ENCODE measurements around the gene BEAN1. TPM values are rescaled to one million over a fixed set of nuclear protein-coding genes. Genes with fewer than 3 reads are reported as not detected.

BEAN1 gene
- total and polyA plus RNA-seq, 2 experiments from 2014 or later, result 0.07 to 0.10 TPM

- no peaks in the 10 kb centered on the region for H3K4me1 ChIP-seq (ENCODE audit: insufficient read depth)
- no peaks in the 10 kb centered on the region for H3K4me1 Mint-ChIP-seq
- H3K79me2 ChIP-seq (replicated peaks; ENCODE audit: insufficient read depth), result no peaks in the 10 kb centered on the region
- H2AFZ ChIP-seq, result no peak overlapping the region
- H3K9me2 ChIP-seq (ENCODE audit: insufficient read depth), result no peaks in the 10 kb centered on the region; the same call in 1 of the 2 replicates
- H3K36me3 ChIP-seq (ENCODE audit: insufficient read depth), result no peaks in the 10 kb centered on the region
- H3K4me2 ChIP-seq, result no peak overlapping the region
- H3F3A ChIP-seq (replicated peaks; ENCODE audit: low read depth), result no peaks in the 10 kb centered on the region
- H3K4me3 ChIP-seq, result no peak overlapping the region
- TF ChIP-seq NANOG (IDR thresholded peaks at IDR 0.05; ENCODE audit: borderline replicate concordance) (no peak), ZNF114 (CRISPR knock-in tag; IDR thresholded peaks at IDR 0.05) (no peak), JUNB (IDR thresholded peaks at IDR 0.05; ENCODE audit: unreplicated experiment) (no peak), ZNF331 (CRISPR knock-in tag; IDR thresholded peaks at IDR 0.05; ENCODE audit: low read depth) (no peak), CREB1 (CRISPR knock-in tag; IDR thresholded peaks at IDR 0.05; ENCODE audit: low read depth) (no peak), POLR2AphosphoS5 (IDR thresholded peaks at IDR 0.05; ENCODE audit: low read depth) (no peak), EZH2phosphoT487 (IDR thresholded peaks at IDR 0.05; ENCODE audit: unreplicated experiment) (no peak), STAT1 (IDR thresholded peaks at IDR 0.05; ENCODE audit: unreplicated experiment) (no peak)
- TF ChIP-seq, protein P1, sequence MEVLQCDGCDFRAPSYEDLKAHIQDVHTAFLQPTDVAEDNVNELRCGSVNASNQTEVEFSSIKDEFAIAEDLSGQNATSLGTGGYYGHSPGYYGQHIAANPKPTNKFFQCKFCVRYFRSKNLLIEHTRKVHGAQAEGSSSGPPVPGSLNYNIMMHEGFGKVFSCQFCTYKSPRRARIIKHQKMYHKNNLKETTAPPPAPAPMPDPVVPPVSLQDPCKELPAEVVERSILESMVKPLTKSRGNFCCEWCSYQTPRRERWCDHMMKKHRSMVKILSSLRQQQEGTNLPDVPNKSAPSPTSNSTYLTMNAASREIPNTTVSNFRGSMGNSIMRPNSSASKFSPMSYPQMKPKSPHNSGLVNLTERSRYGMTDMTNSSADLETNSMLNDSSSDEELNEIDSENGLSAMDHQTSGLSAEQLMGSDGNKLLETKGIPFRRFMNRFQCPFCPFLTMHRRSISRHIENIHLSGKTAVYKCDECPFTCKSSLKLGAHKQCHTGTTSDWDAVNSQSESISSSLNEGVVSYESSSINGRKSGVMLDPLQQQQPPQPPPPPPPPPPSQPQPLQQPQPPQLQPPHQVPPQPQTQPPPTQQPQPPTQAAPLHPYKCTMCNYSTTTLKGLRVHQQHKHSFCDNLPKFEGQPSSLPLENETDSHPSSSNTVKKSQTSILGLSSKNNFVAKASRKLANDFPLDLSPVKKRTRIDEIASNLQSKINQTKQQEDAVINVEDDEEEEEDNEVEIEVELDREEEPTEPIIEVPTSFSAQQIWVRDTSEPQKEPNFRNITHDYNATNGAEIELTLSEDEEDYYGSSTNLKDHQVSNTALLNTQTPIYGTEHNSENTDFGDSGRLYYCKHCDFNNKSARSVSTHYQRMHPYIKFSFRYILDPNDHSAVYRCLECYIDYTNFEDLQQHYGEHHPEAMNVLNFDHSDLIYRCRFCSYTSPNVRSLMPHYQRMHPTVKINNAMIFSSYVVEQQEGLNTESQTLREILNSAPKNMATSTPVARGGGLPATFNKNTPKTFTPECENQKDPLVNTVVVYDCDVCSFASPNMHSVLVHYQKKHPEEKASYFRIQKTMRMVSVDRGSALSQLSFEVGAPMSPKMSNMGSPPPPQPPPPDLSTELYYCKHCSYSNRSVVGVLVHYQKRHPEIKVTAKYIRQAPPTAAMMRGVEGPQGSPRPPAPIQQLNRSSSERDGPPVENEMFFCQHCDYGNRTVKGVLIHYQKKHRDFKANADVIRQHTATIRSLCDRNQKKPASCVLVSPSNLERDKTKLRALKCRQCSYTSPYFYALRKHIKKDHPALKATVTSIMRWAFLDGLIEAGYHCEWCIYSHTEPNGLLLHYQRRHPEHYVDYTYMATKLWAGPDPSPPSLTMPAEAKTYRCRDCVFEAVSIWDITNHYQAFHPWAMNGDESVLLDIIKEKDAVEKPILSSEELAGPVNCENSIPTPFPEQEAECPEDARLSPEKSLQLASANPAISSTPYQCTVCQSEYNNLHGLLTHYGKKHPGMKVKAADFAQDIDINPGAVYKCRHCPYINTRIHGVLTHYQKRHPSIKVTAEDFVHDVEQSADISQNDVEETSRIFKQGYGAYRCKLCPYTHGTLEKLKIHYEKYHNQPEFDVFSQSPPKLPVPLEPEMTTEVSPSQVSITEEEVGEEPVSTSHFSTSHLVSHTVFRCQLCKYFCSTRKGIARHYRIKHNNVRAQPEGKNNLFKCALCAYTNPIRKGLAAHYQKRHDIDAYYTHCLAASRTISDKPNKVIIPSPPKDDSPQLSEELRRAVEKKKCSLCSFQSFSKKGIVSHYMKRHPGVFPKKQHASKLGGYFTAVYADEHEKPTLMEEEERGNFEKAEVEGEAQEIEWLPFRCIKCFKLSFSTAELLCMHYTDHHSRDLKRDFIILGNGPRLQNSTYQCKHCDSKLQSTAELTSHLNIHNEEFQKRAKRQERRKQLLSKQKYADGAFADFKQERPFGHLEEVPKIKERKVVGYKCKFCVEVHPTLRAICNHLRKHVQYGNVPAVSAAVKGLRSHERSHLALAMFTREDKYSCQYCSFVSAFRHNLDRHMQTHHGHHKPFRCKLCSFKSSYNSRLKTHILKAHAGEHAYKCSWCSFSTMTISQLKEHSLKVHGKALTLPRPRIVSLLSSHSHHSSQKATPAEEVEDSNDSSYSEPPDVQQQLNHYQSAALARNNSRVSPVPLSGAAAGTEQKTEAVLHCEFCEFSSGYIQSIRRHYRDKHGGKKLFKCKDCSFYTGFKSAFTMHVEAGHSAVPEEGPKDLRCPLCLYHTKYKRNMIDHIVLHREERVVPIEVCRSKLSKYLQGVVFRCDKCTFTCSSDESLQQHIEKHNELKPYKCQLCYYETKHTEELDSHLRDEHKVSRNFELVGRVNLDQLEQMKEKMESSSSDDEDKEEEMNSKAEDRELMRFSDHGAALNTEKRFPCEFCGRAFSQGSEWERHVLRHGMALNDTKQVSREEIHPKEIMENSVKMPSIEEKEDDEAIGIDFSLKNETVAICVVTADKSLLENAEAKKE (CRISPR knock-in tag; IDR thresholded peaks at IDR 0.05), result no peak
- TF ChIP-seq, protein P2, sequence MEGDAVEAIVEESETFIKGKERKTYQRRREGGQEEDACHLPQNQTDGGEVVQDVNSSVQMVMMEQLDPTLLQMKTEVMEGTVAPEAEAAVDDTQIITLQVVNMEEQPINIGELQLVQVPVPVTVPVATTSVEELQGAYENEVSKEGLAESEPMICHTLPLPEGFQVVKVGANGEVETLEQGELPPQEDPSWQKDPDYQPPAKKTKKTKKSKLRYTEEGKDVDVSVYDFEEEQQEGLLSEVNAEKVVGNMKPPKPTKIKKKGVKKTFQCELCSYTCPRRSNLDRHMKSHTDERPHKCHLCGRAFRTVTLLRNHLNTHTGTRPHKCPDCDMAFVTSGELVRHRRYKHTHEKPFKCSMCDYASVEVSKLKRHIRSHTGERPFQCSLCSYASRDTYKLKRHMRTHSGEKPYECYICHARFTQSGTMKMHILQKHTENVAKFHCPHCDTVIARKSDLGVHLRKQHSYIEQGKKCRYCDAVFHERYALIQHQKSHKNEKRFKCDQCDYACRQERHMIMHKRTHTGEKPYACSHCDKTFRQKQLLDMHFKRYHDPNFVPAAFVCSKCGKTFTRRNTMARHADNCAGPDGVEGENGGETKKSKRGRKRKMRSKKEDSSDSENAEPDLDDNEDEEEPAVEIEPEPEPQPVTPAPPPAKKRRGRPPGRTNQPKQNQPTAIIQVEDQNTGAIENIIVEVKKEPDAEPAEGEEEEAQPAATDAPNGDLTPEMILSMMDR (conservative IDR thresholded peaks at IDR 0.05; ENCODE audit: low read depth in 2 of 2), result no peak
- no peaks in the 10 kb centered on the region for H3K27me3 Mint-ChIP-seq (ENCODE audit: insufficient read depth, low read depth, poor library complexity)
- H3K27ac Mint-ChIP-seq, result no peak overlapping the region
- H3K9me3 Mint-ChIP-seq, result peaks cover 11% of the 10 kb centered on the region; the same call in 2 of the 3 replicates
- no peaks in the 10 kb centered on the region for H4K20me1 ChIP-seq (replicated peaks; ENCODE audit: insufficient read depth)
- no peak for ATAC-seq
- no peak overlapping the region for H3K27ac ChIP-seq (ENCODE audit: low read depth)
- no peak for DNase-seq (ENCODE audit: low spot score)
- no peaks in the 10 kb centered on the region for H3K27me3 ChIP-seq (ENCODE audit: insufficient read depth)
- no peak overlapping the region for H3K4me3 Mint-ChIP-seq
- no peaks in the 10 kb centered on the region for H3K36me3 Mint-ChIP-seq (ENCODE audit: low read depth)
These were observed 11.0 kb upstream of the BEAN1 start for GRCh38 chr16:66416136-66416535.

Data from GM23338 (cell line).